ENCODE results near the gene ZNF469.

The ZNF469 gene

DNA sequence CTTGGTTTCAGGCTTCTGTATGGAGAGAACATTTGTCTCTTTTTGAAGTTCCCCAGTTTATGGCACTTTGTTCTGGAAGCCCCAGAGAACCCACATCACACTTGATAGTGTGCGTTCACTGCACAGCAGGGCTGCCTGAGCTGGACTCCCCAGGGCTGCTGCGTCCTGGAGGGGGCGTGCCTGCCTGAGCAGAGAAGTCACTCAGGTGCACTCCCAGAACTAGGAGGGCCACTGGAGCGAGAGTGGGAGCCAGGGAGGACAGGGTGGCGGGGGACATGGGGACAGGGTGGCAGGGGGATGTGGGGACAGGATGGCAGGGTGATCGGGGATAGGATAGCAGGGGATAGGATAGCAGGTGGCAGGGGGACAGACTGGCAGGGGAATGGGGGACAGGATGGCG is 43.9 kb upstream of the ZNF469 start:
- TF ChIP-seq, protein P1, sequence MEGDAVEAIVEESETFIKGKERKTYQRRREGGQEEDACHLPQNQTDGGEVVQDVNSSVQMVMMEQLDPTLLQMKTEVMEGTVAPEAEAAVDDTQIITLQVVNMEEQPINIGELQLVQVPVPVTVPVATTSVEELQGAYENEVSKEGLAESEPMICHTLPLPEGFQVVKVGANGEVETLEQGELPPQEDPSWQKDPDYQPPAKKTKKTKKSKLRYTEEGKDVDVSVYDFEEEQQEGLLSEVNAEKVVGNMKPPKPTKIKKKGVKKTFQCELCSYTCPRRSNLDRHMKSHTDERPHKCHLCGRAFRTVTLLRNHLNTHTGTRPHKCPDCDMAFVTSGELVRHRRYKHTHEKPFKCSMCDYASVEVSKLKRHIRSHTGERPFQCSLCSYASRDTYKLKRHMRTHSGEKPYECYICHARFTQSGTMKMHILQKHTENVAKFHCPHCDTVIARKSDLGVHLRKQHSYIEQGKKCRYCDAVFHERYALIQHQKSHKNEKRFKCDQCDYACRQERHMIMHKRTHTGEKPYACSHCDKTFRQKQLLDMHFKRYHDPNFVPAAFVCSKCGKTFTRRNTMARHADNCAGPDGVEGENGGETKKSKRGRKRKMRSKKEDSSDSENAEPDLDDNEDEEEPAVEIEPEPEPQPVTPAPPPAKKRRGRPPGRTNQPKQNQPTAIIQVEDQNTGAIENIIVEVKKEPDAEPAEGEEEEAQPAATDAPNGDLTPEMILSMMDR (IDR thresholded peaks at IDR 0.05; ENCODE audit: low read depth, low read length), result no peak
- DNase-seq (ENCODE audit: extremely low read depth, low read depth), result no peak

DNA sequence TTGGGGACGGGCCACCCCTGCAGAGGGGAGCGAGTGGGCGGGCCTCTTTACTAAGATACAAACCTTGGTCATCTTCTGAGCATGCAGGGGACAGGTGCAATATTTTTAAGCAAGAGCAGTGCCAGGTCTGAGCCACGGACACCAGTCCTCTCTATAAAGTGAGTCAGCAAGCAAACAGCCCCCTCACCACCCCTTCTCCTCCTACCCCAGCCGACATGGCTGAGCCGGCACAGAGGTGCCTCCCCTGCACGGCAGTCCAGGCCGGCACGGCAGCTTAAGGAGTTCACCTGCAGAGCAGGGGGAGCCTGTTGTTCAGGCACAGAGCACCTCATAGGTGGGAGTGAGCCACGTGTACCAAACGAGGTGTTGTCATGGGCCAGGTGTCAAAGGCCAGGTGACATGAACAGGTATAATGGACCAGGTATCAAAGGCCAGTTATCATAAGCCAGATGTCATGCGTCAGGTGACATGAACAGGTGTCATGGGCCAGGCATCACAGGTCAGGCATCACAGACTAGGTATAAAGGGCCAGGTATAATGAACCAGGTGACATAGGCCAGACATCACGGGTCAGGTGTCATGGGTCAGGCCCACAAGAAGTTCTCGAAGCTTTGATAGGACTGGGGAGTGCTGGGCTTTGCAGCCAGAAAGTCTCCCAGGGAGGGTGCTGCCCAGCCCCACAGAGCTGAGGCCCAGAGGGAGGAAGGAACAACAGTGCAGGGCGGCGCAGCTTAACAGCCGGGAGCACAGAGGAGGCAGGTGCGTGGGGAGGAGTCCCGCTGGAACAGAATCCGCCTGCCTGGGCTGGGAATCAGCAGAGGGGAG is 42.6 kb upstream of the ZNF469 start:
- TF ChIP-seq, protein P1 (IDR thresholded peaks at IDR 0.05; ENCODE audit: low read depth, low read length), result no peak
- no peak for DNase-seq (ENCODE audit: extremely low read depth, low read depth)

DNA sequence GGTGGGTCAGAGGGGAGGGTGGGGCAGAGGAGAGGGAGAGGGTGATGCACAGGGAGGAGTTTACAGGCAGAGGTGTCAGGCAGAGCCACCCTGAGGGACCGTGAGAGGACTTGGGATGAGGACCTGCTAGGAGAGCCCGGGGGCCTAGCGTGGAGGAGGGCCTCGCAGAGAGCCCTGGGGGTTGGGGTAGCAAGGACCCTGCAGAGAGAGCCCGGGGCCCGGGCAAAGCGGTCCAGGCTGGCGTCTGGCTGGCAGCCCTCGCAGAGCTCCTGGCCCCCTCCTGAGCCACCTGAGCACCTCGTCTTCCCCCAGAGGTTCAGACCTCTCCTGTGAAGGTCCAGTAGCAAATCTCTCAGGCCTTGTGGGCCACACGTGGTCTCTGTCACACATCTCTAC is 42.0 kb upstream of the ZNF469 start:
- TF ChIP-seq, protein P1 (IDR thresholded peaks at IDR 0.05; ENCODE audit: low read depth, low read length), result no peak
- DNase-seq (ENCODE audit: extremely low read depth, low read depth), result no peak

DNA sequence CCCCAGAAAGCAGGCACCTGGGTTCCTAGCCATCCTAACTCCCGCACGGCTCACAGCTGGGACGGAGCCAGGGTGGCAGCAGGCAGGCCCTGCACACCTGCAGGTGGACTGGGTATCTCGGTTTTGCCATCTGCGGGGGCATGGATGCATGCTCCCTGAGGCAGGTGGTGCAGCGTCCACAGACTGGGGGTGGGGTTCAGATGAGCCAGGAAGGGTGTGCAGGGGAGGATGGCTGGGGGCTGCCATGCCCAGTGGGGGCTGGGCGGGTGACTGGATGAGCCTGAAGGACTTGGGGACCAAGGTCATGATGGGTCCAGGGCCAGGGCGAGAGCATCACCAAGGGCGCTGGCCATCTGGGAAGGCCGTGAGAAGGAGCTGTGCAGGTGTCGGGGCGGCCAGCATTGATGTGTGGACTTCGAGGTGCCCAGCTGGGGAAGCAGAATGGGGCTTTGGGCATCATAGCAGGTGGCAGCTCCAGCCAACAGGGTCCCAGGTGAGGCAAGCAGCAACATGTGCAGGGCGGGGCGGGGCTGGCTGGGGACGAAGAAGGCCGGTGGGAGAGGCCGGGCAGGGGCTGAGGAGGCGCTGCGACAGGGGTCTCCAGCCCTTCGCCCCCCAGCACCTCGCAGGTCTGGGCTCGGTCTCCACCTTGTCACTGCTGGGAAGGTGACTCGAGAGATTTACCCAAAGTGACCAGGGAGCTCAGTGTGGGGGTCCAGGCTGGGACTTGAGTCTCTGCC is 41.0 kb upstream of the ZNF469 start:
- TF ChIP-seq, protein P1 (IDR thresholded peaks at IDR 0.05; ENCODE audit: low read depth, low read length), result no peak
- DNase-seq (ENCODE audit: extremely low read depth, low read depth), result no peak

DNA sequence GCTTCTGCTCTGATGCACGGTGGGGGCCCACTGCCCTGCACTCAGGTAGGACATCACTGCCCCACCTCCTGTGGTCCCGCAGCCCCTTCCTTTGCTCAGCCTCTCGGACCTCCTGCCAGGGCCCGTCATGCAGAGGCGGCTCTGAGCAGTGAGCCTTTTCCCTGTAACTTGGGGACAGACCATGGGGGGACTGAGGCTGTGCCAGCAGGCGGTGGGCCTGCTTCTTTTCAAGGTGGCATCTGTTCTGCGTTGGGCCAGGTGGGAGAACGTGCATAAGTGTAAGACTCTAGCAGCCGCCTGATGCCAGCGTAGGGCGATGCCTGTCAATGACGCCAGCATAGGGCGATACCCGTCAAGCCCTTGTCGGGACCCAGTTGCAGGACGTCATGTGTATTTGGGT is 40.3 kb upstream of the ZNF469 start:
- TF ChIP-seq, protein P1 (IDR thresholded peaks at IDR 0.05; ENCODE audit: low read depth, low read length), result no peak

DNA sequence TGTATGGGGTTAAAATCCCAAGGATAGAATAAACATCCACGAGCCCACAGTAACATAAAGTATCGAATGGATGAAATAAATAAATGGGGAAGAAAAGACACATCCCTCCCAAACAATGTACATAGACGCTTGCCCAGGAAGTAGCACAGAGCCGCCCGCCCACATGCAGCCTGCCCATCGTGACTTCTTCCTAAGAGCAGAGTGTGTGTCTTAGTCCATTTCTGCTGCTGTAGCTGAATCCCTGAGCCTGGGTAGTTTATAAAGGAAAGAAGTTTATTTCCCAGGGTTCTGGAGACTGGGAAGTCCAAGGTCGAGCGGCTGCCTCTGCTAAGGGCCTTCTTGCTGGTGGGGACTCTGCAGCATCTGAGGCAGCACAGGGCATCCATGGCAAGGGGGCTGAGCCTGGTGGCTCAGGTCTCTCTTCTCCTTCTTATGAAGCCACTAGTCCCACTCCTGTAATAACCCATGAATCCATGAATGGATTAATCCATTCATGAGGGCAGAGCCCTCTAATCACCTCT is 39.4 kb upstream of the ZNF469 start:
- TF ChIP-seq, protein P1 (IDR thresholded peaks at IDR 0.05; ENCODE audit: low read depth, low read length), result no peak
- DNase-seq (ENCODE audit: extremely low read depth, low read depth), result no peak

More for the DNA sequence above, 40.3 kb upstream of the ZNF469 start:
- DNase-seq (ENCODE audit: extremely low read depth, low read depth), result no peak
